Femur (tissue), 1 donor: ENCODE results near the gene SPAG8.

ENCODE experiments used
- DNase-seq: peaks from one replicate; pipeline ENCODE4 v3.0.0-alpha.2; 2017

The SPAG8 gene

GRCh38 chr9:35771534-35771933 lies 40.5 kb downstream of the SPAG8 start:
- peak; percentile 45 for DNase-seq

- DNase-seq = no peak
Observed at GRCh38 chr9:35771075-35771433, 41.0 kb downstream of the SPAG8 start.

GRCh38 chr9:35769763-35770162 lies 42.3 kb downstream of the SPAG8 start:
- DNase-seq = no peak

- no peak for DNase-seq
Observed at GRCh38 chr9:35767458-35767857, 44.6 kb downstream of the SPAG8 start.

GRCh38 chr9:35766997-35767396 lies 45.1 kb downstream of the SPAG8 start:
- DNase-seq = no peak

GRCh38 chr9:35763803-35764202 lies 48.3 kb downstream of the SPAG8 start:
- no peak for DNase-seq

GRCh38 chr9:35763181-35763580 lies 48.9 kb downstream of the SPAG8 start:
- DNase-seq = no peak

GRCh38 chr9:35760651-35761050 lies 51.4 kb downstream of the SPAG8 start:
- peak; percentile 68 for DNase-seq

GRCh38 chr9:35759795-35760194 lies 52.3 kb downstream of the SPAG8 start:
- DNase-seq = no peak
